GM18907 (cell line): ENCODE results near the gene ARHGAP30.
"Not testable (repeated sequence)": the region's sequence is repeated elsewhere in the genome, so short reads cannot be mapped to it uniquely, and the experiment has no call there.

ENCODE experiments used
- ATAC-seq: cut with Tn5 transposase; IDR thresholded peaks from one replicate; pipeline ENCODE4 v1.9.1; 2021; ENCODE audit warnings: mild to moderate bottlenecking, moderate library complexity; ENCODE audit not compliant: unreplicated experiment

The ARHGAP30 gene

DNA sequence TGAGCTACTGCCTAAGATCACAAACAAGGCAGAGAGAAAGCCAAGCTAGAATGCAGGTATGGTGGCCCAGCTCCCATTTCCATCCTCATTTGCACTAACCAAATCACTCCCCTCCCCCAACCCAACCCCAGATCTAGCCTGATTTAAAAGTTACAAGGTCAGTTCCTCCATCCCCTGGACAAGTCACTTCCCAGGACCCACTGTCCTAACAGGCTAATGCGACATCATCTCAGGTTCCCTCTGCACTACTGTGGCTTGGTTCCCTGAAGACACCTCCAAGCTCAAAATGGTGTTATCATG, 51.1 kb downstream of the ARHGAP30 start:
- no peak for ATAC-seq

DNA sequence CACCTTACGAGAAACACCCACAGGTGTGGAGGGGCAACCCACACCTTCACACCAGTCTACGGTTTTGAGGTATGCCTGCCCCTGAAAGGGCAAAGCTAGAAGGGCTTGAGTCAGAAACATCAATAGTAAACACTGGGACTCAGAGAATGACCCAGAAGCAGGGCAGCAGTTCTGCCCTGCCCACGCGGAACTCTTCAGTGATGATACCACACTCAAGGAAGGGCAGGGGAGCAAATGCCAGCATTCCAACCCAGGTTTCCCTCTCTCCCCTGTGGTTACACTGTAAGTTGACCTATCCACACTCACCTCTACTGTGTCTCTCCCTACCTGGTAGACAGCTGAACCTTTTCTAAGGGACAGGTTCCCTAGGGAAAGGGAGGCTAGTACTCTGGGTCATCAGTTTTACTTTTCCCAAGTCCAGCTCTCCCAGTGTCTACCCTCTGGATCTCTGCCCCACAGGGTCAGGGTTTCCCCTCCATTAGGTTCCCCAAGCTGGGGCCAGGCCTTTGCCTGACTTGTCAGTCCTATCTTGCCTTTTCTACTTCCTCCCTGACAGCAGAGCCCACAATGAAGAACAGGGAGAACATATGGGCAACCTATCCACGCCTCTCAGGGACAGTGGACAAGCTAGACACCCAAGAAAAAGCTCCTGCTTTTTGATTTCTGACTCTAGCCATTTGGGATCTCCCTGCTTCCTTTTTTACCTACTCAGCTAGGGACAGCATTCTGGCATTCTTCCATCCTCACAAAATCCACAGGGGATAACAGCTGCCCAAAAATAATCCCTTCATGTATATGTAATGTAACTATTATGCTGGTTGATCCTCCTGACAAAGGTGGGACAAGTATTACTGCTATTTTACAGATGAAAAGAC, 51.7 kb downstream of the ARHGAP30 start:
- ATAC-seq: no peak

DNA sequence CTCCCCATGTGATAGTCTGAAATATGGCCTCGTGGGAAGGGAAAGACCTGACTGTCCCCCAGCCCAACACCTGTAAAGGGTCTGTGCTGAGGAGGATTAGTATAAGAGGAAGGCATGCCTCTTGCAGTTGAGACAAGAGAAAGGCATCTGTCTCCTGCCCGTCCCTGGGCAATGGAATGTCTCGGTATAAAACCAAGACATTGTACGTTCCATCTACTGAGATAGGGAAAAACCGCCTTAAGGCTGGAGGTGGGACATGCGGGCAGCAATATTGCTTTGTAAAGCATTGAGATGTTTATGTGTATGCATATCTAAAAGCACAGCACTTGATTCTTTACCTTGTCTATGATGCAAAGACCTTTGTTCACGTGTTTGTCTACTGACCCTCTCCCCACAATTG, 52.5 kb downstream of the ARHGAP30 start:
- ATAC-seq: not testable (repeated sequence)

- not testable (repeated sequence) for ATAC-seq
Observed at GRCh38 chr1:161016683-161017082, 53.0 kb downstream of the ARHGAP30 start.

GRCh38 chr1:161013488-161014230, 56.0 kb downstream of the ARHGAP30 start:
- peak; percentile 88 for ATAC-seq

- peak; percentile 19 for ATAC-seq
Observed at GRCh38 chr1:161013131-161013487, 56.6 kb downstream of the ARHGAP30 start.

DNA sequence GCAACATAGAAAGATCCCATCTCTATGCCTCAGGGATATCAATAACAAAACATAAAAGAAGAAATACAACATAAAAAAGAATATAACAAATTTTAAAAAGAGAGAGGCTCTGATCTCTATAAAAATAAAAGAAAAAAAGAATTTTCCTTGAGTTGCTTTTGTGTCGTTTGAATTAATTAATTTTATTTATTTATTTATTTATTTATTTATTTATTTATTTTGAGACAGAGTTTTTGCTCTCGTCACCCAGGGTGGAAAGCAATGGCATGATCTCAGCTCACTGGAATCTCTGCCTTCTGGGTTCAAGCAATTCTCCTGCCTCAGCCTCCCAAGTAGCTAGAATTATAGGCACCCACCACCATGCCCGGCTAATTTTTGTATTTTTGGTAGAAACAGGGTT, 57.3 kb downstream of the ARHGAP30 start:
- ATAC-seq: no peak

DNA sequence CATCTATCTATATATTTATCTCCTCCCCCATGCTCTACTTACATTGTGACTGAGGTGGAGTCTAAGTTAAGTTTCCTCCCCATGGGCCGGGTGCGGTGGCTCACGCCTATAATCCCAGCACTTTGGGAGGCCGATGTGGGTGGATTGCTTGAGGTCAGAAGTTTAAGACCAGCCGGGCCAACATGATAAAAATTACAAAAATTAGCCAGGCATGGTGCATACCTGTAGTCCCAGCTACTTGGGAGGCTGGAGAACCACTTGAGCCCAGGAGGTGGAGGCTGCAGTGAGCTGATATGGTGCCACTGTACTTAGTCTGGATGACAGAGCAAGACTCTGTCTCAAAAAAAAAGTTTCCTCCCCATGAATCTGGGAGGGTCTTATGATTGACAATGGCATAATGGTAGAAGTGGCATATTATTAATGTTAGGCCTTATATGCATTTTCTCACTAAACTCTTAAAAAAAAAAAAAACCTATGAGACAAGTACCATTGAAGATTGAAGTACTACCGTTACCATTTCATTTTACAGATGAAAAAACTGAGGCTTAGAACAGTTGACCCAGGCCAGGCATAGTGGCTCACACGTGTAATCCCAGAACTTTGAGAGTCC, 60.0 kb downstream of the ARHGAP30 start:
- ATAC-seq: no peak

DNA sequence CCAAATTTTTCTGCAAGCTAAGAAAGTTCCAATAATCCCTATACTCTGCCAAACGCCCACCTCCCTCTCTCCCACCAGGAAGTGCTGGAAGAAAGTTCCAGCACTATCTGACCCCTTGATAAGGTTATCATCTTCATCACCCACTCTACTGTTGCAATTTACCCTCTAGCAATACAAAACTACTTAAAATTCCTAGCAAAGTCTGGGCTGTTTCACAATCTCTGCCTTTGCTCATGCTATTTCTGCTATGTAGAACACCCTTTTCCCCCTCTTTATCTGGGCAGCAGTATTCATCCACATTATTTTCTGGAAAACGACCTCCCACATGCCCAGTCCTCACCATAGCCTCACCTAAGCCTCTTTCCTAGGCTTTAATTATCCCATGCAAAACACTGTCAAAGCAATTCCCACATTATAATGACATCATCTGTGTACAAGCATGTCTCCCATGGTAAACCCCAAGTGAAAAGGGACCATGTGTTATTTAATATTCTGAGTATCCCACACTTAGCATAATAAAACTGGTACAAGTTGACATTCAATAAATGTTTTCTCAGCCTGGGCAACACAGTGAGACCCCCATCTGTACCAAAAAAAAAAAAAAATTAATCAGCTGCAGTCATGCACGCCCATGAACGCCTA, 60.7 kb downstream of the ARHGAP30 start:
- ATAC-seq: no peak

- no peak for ATAC-seq
Observed at GRCh38 chr1:161007369-161007768, 62.3 kb downstream of the ARHGAP30 start.

GRCh38 chr1:161006563-161006962, 63.1 kb downstream of the ARHGAP30 start:
- ATAC-seq: no peak

DNA sequence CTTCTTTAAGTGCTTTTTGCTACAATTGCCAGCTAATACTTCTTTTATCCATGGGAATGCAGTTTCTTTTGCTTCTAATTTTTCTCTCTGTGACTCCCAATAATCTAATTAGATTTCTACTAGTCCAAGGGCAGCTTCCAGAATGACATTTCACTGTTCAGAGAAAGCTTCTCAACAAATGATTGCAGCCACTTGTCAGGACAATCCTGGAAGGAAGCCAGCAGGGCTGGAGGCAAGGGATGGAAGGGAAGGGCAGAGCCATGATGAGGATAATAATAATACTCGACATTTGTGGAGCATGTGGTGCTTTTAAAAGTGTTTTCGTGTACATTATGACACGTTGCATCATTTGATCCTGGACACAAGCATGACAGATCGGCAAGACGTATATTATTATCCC, 68.2 kb downstream of the ARHGAP30 start:
- ATAC-seq: no peak

DNA sequence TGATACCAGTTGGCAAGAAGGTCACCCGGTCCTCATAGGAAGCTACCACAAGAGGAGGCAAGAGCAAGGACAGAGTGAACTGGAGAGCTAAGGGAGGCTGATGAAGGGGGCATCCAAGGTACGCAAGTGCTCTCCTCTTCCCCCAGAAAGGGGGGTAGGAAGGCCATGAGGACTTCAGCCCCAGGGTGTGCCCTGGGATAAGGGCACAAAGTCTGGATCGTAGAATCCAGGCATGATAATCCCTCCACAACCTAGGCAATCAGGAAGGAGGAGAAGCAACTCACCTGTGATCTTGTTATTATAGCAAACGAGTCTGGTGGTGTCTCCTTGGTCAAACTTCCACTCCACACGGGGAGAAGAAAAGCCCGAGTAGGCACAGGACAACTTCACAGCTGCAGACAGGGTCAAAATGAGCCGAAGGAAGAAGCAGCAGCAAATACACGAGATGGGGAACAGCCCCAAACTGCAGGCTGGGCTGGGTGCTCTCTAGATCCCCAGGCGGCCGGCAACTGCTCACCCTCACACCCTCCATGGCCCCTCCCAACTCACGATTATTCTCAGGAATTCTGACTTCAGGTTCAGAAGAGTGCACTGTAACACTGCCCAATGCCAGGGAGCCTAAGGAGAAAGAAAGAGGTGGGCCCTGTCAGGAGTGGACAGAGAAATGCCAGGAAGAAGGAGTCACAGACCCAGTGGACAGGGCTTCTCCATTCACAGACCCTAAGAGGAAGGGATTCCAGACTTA, 68.8 kb downstream of the ARHGAP30 start:
- no peak for ATAC-seq

GRCh38 chr1:160999376-160999775, 70.3 kb downstream of the ARHGAP30 start:
- no peak for ATAC-seq

- ATAC-seq: no peak
Observed at GRCh38 chr1:160997323-160998038, 72.2 kb downstream of the ARHGAP30 start.
